ENCODE measurements around the gene ABCA13. TPM values are rescaled to one million over a fixed set of nuclear protein-coding genes. Genes with fewer than 3 reads are reported as not detected.

Gene ABCA13
- total and polyA plus RNA-seq, 2 of the 4 experiments (the other 2 are of a cell fraction) = under 0.01 to 0.07 TPM

DNA sequence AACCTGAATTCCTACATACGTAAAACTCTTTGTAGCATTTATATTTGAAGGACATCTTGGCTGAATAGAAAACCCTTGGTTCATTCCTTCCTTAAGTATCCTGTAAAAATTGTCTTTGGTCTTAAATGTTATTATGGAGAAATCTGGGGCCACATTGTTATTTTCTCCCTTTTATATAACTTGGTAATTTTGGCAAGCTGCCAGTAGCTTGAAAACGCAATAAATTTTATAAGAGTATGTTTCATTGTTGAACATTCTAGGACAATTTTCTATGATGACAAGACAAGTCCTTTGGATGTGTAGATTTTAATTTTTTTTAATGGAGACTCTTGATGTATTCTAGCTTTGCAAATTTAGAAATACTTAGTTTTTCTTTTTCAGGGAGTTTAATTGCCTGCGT, 191.9 kb downstream of the ABCA13 start:
- POLR2A ChIA-PET (ENCODE audit: unreplicated experiment) = no interaction called here
- H3K4me3 ChIP-seq (ENCODE audit: insufficient read depth, low read depth, low read length) = no peak overlapping the region
- H2BK15ac ChIP-seq (ENCODE audit: low read depth, low read length) = no peak overlapping the region
- no peak overlapping the region for H3K4me2 ChIP-seq (ENCODE audit: low read depth, low read length)
- H4K8ac ChIP-seq (ENCODE audit: low read depth in 2 of 2, low read length in 2 of 2) = no peak overlapping the region
- BruUV-seq (replicated peaks) = no TSS peak
- H3K27me3 ChIP-seq (ENCODE audit: control insufficient read depth, insufficient read depth, low read length) = no peaks in the 10 kb centered on the region
- CTCF ChIA-PET = interaction anchor here (0.6 kb wide), 1 partner anchor 130 kb away, joined by 3 read pairs; no protein-coding TSS in a partner anchor
- H3K56ac ChIP-seq (ENCODE audit: extremely low read depth, insufficient read depth, low read length) = no peak overlapping the region
- H3K36me3 ChIP-seq (ENCODE audit: control insufficient read depth, insufficient read depth, low read length) = no peaks in the 10 kb centered on the region
- H3K79me1 ChIP-seq (ENCODE audit: low read depth in 1 of 2, low read length in 2 of 2) = no peaks in the 10 kb centered on the region
- no peak overlapping the region for H2AK9ac ChIP-seq (replicated peaks; ENCODE audit: low read depth, low read length, poor library complexity)
- no peak overlapping the region for H3K18ac ChIP-seq (ENCODE audit: low read depth, low read length)
- H2BK5ac ChIP-seq (ENCODE audit: low read depth, low read length, poor library complexity, severe bottlenecking) = no peak overlapping the region
- H3K9me1 ChIP-seq (ENCODE audit: insufficient read depth, low read length) = no peaks in the 10 kb centered on the region; the same call in 1 of the 2 replicates
- no peak overlapping the region for H2BK120ac ChIP-seq (ENCODE audit: low read depth, low read length)
- H2AFZ ChIP-seq (replicated peaks; ENCODE audit: low read length, poor library complexity) = no peak overlapping the region
- ATAC-seq (ENCODE audit: low read depth) = no peak
- in situ Hi-C loops (cut with MboI; ENCODE audit: low sequenced_read_pairs) (no loop called here), intact Hi-C loops (cut with micrococcal nuclease) (no loop called here), dilution Hi-C loops (cut with HindIII; ENCODE audit: low sequenced_read_pairs, unreplicated experiment) (no loop called here)
- no peak overlapping the region for H3K23ac ChIP-seq (ENCODE audit: low read depth, low read length)
- no peak overlapping the region for H4K5ac ChIP-seq (ENCODE audit: low read depth, low read length)
- no peak overlapping the region for H3K27ac ChIP-seq (ENCODE audit: insufficient read depth, low read length)
- no peak overlapping the region for H2BK20ac ChIP-seq (ENCODE audit: low read depth, low read length)
- H3K4me1 ChIP-seq (ENCODE audit: control insufficient read depth, insufficient read depth, low read length) = no peaks in the 10 kb centered on the region
- no peak overlapping the region for H2AK5ac ChIP-seq (ENCODE audit: low read depth, low read length)
- H4K20me1 ChIP-seq (ENCODE audit: insufficient read depth, low read length) = no peaks in the 10 kb centered on the region
- H4K91ac ChIP-seq (ENCODE audit: insufficient read depth, low read depth, low read length) = no peak overlapping the region
- H3K9me3 ChIP-seq (ENCODE audit: control insufficient read depth, insufficient read depth, low read length) = no peaks in the 10 kb centered on the region
- no peak overlapping the region for H3K9ac ChIP-seq (ENCODE audit: low read depth, low read length)
- H3K4ac ChIP-seq (ENCODE audit: low read depth, low read length) = no peak overlapping the region
- WGBS, 2 experiments (ENCODE audit: extremely low coverage in 2 of 2, insufficient read length in 1 of 2) = no CpG with 5 or more reads among the region's 3 CpGs
- TF ChIP-seq MAFK (IDR thresholded peaks at IDR 0.05; ENCODE audit: low read depth, low read length) (no peak), SMC3 (IDR thresholded peaks at IDR 0.05; ENCODE audit: low read depth, low read length) (no peak), MAZ (IDR thresholded peaks at IDR 0.05; ENCODE audit: borderline replicate concordance, low read depth, low read length) (no peak), CHD1 (IDR thresholded peaks at IDR 0.05; ENCODE audit: low read depth, low read length) (no peak), BHLHE40 (IDR thresholded peaks at IDR 0.05; ENCODE audit: low read depth, low read length) (no peak), POLR2A (IDR thresholded peaks at IDR 0.05; ENCODE audit: low read depth, low read length) (no peak), RCOR1 (IDR thresholded peaks at IDR 0.05; ENCODE audit: insufficient replicate concordance, low read length) (no peak), RFX5 (IDR thresholded peaks at IDR 0.05; ENCODE audit: low read depth, low read length) (no peak)
- TF ChIP-seq, protein P1, sequence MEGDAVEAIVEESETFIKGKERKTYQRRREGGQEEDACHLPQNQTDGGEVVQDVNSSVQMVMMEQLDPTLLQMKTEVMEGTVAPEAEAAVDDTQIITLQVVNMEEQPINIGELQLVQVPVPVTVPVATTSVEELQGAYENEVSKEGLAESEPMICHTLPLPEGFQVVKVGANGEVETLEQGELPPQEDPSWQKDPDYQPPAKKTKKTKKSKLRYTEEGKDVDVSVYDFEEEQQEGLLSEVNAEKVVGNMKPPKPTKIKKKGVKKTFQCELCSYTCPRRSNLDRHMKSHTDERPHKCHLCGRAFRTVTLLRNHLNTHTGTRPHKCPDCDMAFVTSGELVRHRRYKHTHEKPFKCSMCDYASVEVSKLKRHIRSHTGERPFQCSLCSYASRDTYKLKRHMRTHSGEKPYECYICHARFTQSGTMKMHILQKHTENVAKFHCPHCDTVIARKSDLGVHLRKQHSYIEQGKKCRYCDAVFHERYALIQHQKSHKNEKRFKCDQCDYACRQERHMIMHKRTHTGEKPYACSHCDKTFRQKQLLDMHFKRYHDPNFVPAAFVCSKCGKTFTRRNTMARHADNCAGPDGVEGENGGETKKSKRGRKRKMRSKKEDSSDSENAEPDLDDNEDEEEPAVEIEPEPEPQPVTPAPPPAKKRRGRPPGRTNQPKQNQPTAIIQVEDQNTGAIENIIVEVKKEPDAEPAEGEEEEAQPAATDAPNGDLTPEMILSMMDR (conservative IDR thresholded peaks at IDR 0.05; ENCODE audit: low read depth, low read length) = no peak
- TF ChIP-seq, protein P2, sequence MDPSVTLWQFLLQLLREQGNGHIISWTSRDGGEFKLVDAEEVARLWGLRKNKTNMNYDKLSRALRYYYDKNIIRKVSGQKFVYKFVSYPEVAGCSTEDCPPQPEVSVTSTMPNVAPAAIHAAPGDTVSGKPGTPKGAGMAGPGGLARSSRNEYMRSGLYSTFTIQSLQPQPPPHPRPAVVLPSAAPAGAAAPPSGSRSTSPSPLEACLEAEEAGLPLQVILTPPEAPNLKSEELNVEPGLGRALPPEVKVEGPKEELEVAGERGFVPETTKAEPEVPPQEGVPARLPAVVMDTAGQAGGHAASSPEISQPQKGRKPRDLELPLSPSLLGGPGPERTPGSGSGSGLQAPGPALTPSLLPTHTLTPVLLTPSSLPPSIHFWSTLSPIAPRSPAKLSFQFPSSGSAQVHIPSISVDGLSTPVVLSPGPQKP (IDR thresholded peaks at IDR 0.05; ENCODE audit: borderline replicate concordance, low read depth, low read length) = no peak
- TF ChIP-seq, protein P3, sequence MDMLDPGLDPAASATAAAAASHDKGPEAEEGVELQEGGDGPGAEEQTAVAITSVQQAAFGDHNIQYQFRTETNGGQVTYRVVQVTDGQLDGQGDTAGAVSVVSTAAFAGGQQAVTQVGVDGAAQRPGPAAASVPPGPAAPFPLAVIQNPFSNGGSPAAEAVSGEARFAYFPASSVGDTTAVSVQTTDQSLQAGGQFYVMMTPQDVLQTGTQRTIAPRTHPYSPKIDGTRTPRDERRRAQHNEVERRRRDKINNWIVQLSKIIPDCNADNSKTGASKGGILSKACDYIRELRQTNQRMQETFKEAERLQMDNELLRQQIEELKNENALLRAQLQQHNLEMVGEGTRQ (IDR thresholded peaks at IDR 0.05; ENCODE audit: low read depth, low read length) = no peak
- no peak for DNase-seq
- H3K14ac ChIP-seq (replicated peaks; ENCODE audit: low read depth, low read length) = no peak overlapping the region
